Left renal cortex interstitium (tissue), 4 donors: ENCODE data around the gene POU2AF2. TPM values are rescaled to one million over a fixed set of nuclear protein-coding genes. Genes with fewer than 3 reads are reported as not detected.
"Not testable (repeated sequence)": the region's sequence is repeated elsewhere in the genome, so short reads cannot be mapped to it uniquely, and the experiment has no call there.

Experiments used
- DNase-seq, 4 donors: peaks; one replicate each; pipeline ENCODE4 v3.0.0-alpha.2; 2013; ENCODE audit warnings: low read depth in 4 of 4, low spot score in 2 of 4, missing footprints in 1 of 4
- polyA plus RNA-seq, 4 donors: library from polyadenylated mRNA; unstranded; fragments of 120-200 nt; gene quantifications; one replicate each; pipeline ENCODE4 v1.2.1, GENCODE V29; 2013; ENCODE audit not compliant: insufficient read length in 4 of 4

The POU2AF2 gene
- polyA plus RNA-seq, 4 donors, result not detected

DNA sequence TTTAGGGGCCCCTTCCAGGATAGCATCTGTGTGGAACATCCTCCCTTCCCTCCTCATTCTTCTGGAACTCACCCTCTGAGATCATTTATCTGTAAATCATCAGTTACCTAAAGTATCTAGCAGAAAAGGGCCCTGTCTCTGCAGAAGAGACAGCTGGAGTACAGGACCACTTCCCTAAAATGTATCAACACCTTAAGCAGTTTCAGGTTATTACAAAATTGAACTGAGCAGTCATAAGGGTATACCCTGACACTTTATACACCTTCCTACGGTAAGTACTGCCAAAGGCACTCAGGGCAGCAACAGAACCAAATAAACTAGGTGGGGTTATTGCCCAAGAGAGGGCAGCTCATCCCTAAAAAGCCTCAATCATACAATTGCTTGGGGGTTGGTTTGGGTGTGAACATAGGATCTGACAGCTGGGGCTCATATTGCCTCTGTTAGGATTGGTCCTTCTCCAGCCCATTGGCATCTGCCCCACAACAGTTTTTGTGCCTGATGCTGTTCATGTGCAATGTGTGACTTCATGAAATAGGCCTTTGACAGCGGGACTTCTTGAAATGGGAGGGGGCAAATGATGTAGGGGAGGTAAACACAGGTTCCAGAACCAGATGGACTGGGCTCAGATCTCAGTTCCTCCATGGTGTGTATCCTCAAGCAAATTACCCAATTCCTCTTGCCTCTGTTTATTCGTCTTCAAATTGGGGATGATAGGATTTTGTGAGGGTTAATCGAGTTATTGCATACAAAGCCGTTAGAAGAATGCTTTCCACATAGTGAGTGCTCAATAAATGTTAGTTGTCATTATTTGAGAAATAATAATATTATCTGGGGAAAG lies 55.7 kb downstream of the POU2AF2 start:
- DNase-seq, result no peak

DNA sequence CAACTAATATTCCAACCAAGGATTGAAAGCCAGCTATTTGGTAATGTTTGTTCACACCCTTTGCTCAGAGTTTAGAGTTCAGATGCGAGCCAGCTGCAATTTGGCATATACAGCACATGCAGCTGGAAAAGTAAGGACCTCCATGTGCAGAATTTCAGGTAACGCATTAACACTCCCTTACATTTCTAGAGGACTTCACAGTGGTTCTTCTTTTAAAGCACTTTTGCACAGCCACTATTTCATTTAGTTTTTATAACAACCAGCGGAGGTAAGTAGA lies 56.3 kb downstream of the POU2AF2 start:
- no peak for DNase-seq

DNA sequence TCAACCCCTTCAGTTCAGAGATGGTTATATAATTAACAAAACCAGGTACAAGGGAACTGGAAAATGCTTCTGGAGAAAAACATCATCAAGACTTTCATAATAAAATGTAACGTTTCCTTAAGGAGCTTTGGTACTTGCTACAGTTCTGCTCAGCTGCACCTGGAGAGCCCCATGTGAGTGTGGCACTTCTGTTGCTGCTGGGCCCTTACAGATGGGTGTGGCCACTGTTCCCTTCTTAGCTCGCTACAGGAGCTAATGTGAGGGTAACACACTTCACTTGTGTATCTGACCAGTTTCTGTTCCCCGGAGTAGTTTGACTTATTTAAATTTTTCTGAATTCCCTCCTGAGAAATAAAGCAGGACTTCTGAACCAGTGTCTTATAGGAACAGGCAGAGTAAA lies 56.8 kb downstream of the POU2AF2 start:
- no peak for DNase-seq

DNA sequence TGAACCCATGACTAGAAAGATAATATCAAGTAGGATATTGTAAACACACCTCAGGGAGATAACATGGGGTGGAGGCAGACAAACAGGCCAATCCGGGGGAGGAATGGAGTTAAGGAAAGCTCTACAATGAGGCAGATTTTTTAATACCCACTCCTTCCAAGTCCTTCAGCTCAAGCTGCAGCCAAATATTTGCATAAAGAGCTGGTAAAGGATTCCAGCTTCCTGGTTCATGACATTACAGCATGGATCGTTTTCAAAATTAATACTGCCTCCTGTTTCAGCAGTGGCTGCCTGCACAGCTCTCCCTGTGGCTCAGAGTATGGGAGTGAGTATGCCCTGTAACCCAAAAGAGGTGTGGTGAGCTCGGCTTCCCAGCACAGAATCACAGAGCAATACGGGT lies 57.9 kb downstream of the POU2AF2 start:
- DNase-seq, result no peak

DNA sequence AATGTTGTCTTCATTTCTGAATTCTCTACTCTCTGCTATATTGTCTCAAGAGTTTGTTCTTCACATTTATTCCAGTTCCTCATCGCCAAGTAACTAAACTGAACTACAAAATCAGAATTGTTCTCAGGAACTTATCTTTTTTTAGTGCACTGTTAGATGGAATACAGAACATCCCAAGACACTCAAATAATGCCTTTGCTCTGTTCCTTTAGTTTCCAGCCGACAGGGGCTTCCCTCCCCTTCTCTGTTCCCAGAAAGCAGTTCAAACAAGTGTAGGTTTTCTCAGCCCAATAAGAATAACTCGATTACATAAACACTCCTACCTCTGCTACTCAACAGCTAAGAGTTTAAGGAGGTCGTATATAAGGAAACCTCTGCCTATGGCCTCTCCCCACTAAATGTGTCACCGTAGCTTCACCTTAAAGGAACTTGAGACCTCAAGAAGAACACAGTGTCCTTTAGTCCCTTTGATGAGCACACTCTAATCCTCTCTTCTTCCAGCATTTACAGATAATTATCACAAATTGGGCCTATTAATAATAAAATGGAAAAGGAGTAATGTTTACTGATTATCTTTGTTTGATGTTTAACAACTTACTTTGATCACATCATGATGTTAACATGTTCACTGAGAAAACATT lies 59.8 kb downstream of the POU2AF2 start:
- no peak for DNase-seq

DNA sequence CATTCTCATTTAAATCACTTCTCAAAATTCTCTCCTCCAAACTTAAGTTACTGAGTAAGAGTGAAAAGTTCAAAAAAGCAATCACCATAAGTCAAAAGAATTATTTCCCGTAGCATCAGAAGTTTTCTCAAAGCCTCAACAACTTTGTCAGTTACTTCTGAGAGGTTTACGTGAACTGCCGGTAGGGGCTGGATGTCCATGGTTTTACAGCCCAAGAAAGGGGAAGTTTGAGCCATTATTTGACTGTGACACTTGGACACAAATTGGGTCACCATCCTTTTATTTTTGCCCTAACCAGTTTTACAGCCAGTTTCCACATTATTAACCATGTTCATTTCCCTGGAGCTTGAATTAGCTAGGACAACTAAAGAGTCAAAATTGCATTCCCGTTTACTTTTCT lies 60.4 kb downstream of the POU2AF2 start:
- no peak for DNase-seq

DNA sequence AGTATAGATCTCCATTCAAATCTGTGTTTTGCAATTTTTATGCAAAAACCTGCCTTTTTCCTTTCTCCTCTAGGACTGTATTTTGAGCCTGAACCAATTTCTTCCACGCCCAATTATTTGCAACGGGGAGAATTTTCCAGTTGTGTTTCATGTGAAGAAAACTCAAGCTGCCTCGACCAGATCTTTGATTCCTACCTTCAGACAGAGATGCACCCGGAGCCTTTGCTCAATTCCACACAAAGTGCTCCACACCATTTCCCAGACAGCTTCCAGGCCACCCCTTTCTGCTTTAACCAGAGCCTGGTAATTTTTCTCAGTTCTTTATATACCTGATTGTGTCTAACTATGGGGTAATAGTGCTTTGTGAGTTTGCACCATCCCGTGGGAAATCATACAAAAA lies 60.8 kb downstream of the POU2AF2 start:
- no peak for DNase-seq

DNA sequence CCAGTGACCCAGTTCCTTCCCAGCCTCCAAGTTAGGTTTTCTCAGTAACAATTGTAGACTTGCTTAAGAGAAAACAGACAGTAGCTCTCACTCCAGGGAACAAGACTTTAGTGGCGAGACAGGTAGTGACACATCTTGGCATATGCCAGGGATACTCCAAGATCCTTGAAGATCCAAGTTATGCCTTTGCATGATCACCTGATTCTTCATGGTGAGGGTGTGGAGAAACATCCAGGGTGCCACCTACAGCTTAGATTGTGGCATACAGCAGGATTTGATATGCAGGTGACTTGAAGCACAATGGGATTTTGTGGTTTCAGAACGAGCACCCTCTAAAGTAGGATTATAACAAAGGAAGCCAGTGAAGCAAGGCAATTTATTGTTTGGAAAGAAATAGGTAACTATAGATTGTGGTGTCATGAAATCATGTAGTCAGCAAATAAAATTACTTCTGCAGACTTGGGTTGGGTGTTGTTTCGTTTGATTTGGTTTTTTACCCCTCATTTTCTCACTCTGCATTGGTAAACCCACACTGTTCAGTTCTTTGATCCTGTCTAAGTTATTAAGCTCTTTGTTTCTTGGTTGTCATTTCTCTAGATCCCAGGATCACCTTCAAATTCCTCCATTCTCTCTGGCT lies 62.1 kb downstream of the POU2AF2 start:
- no peak for DNase-seq

DNA sequence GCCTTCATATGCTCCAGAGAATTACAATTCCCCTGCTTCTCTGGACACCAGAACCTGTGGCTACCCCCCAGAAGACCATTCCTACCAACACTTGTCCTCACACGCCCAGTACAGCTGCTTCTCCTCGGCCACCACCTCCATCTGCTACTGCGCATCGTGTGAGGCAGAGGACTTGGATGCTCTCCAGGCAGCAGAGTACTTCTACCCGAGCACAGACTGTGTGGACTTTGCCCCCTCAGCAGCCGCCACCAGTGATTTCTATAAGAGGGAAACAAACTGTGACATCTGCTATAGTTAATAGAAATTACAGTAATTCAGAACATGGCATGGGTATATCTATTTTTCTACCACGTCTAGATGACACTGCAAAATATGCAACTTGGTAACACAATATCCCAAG lies 62.6 kb downstream of the POU2AF2 start:
- DNase-seq, result no peak

DNA sequence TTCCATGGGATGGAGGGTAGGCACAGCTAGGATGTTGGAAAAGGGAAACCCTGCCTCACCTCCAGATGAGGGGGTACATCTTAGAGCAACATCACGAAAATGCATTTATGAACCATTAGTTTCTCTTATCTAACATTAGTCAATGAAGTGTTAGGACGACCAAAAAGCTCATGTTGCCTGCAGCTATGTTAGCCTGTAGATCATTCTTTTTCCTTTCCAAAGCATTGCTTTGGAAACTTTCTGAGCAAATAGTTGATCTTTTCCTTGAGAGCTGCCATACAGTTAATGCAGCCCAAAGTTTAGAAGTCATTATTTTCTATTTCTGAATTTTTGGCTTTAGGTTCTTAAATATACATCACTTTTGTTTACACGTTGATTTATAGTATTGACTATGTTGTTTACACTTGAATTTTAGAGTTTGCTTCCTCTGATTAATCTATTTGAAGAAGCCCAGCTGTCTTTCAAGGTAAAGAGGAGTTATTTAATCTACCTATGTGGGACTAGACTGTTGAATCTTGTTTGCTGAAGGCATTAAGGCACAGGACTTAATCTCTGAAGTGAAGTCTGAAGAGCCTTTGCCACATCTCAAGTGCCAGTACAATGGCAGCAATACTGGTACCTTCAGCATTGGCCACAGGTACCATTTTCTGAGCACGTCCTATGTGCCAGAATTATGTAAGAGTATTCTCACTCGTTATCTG lies 63.8 kb downstream of the POU2AF2 start:
- DNase-seq, result no peak

DNA sequence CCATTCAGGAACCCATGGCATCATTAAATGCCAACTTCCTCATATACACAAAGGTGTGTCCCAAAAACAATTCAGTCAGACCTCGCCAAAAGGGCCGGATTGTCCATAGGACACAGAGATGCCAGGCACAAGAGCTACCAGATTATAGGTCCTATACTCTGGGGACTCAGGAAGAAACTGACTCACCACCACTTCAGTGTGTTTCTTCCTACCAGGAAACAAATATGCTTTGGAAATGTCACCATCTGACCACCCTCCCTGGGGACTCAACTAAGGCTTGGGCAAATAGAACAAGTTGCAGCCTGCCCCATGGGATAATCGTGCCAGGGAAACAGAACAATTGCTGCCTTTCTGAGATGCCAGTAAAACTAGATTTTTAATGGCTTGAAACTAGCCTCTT lies 64.6 kb downstream of the POU2AF2 start:
- no peak for DNase-seq

DNA sequence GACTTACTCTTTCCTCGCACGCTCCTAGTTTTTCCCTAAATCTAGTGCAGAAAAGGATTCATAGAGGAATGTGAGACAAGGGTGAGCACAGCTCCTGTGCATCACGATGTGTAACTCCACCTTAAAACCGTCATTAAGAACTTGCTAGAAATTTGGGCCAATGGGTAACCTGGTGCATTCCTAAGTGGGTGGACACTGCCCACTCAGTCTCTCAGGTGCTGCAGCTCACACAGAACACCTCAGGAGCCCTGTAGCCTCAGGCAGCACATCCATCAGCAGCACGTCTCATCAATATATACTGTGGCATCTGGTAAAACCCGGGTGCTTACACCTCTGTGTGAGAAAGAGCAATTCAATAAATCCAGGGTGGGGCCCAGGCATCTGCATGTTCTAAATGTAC lies 65.2 kb downstream of the POU2AF2 start:
- no peak for DNase-seq

DNA sequence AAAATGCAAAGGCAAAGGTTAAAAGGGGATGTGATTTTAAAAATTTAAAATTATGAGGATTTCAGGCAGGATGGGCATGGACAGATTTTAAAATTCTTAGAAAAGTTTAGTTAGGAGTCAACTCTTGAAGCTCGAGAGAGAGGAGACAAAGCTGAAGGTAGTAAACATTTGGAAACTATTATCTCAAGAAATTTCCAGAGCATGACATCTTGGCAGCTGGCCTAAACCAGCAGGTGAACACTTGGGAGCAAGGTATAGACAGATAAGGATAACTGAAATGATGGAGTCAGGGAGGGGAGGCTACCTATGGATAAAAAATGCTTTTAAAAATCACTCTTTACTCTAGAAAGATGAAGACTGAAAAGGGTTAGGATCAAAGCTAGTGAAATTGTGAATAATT lies 66.6 kb downstream of the POU2AF2 start:
- DNase-seq, result no peak

DNA sequence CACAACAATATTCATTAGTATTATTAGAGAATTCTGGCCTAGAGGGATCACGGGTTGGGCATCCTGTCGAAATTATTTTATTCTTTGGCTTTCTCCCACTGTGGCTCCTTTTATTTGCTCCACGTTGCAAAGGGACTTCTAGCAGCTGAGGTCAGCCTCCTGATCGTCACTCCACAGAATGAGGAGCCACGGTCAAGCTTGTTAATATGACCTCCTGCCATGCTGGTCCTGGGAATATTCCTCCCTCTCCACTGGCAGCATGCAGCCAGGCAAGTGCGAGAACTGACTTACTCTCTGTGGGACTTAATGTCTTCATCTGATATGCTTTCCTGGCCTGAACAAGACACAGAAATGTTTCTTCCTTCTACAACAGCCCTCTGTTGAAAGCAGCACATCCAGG lies 73.8 kb downstream of the POU2AF2 start:
- no peak for DNase-seq

DNA sequence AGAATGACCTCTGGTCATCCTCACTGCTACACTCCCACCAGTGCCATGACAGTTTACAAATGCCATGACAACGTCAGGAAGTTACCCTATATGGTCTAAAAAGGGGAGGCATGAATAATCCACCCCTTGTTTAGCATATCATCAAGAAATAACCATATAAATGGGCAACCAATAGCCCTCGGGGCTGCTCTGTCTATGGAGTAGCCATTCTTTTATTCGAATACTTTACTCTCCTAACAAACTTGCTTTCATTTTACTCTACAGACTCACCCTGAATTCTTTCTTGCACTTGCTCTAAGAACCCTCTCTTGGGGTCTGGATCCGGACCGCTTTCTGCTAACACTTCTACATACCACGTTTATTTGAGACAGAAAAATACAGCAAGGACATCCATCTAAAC lies 74.7 kb downstream of the POU2AF2 start:
- DNase-seq, result not testable (repeated sequence)

DNA sequence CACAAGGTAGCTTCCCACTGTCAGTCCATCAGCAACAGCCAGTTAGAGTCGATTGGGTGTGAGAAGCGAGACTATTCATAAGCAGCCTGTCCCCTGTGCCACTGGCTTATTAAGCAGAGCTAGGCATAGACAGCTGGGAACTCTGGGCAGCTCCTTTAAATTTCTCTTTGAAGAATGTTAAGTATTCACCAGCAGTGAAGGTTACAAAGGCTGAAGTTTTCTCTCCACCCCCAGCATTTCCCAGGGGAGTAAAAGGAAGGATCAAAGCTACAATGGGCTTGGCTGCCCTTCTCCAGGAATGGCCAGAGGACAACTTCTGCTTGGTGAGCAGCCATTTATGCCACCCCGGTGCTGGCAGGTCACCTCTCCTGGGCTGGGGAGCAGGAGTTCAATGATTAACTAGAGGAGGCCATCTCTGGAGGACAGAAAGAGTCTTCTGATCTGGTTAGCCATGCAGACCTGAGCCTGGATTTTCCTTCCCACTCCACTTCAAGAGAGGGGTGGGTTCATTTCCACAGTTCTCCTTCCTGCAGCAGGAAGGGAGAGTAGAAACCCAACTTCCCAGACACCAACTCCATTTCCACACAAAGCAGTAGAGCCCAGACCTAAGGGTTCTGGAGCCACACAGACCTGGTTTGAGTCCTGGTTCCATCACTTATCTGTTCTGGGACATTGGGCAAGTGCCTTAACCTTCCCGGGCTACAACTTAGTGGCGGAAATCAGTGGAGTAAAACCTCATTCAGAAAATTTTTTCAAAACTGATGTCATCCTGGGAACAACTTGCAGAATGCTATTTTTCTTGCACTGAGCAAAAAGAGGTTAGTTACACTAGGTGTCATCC lies 75.4 kb downstream of the POU2AF2 start:
- DNase-seq, result no peak

DNA sequence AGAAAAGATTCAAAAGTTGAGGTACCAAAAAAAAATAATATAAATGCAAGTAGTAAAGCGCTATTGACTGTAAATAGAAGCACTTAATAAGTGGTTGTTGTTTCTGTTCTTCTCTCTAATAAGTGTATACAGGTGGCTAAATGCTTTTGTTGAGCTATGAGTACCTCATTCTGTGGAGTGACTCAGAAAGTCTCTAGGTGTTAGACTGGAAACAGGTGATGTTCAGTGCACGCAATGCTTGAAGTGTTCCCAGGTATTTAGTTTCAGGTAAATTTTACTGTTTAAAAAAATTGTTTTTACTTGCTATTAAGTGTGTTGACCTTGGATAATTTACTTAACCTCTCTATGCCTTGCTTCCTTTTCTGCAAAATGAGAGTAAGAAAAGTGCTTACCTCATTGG lies 77.0 kb downstream of the POU2AF2 start:
- DNase-seq, result no peak

DNA sequence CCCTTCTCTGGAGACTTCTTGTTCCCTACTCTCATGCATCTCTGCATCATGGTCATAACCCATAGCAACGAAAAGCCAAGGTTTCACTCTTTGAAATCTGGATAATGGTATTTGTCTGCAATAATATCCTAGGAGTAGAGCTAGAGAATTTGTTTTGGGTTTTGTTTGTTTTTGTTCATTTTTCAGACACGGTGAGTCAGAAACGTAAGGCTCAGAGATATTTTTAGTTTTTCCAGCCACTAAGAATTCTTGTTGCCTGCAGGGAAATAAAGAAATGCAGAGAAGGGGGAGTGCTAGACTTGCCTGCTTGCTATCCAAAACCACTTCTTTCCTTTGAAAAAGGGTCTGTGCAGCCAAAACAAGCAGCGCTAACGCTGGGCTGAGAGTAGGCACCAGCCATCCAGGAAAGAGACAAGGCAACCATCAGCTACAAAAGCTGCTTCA lies 78.8 kb downstream of the POU2AF2 start:
- DNase-seq, result no peak

DNA sequence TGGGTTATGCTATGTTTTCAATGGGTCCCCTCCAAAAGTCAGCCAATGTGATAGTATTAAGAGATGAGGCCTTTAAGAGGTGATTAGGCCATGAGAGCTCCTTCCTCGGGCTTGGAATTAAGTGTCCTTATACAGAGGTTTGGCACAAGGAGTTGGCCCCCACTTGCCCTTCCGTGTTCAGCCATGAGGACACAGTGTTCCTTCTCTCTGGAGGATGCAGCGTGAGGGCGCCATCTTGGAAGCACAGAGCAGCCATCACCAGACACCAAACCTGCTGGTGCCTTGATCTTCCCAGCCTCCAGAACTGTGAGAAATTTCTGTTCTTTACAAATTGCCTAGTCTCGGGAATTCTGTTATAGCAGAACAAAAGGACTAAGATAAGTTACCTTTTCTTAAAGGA lies 79.7 kb downstream of the POU2AF2 start:
- no peak for DNase-seq

DNA sequence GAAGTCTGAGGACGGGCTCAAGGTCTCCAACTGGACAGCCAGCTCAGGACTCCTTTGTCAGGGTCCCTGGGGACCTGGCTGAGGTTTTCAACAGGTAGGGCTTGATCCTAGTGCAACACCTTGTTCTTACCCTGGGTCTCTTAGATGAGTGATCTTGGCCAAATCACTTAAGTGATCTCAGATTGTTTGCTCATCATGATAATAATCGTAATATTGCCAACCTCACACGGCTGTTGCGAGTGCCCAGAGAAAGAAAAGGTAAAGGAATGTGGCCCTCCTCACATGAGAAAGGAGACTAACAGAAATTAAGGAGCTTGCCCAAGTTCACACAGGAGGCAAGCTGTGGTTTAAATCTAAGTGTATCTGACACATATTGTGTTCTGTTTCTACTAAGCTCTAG lies 81.3 kb downstream of the POU2AF2 start:
- no peak for DNase-seq
